ENCODE measurements around the gene KCNQ1. TPM values are rescaled to one million over a fixed set of nuclear protein-coding genes. Genes with fewer than 3 reads are reported as not detected.

The KCNQ1 gene
- total and polyA plus RNA-seq, 2 experiments from 2014 or later: 0.45 to 0.87 TPM

DNA sequence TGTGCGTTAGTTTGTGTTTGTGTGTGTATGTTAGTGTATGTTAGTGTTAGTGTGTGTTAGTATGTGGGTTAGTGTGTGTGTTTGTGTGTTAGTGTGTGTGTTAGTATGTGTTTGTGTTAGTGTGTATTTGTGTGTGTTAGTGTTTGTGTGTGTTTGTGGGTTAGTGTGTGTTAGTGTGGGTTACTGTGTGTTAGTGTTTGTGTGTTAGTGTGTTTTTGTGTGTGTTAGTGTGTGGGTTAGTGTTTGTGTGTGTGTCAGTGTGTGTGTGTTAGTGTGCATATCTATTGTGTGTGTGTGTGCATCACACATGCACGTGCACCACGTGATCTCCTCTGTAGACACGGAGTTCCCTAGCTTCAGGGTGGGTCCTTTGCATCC is 139.6 kb downstream of the KCNQ1 start:
- TF ChIP-seq EZH2phosphoT487 (IDR thresholded peaks at IDR 0.05; ENCODE audit: unreplicated experiment): no peak
- TF ChIP-seq NANOG (IDR thresholded peaks at IDR 0.05; ENCODE audit: borderline replicate concordance): no peak
- TF ChIP-seq POLR2AphosphoS5 (IDR thresholded peaks at IDR 0.05; ENCODE audit: low read depth): no peak
- TF ChIP-seq CREB1 (CRISPR knock-in tag; IDR thresholded peaks at IDR 0.05; ENCODE audit: low read depth): no peak
- TF ChIP-seq ZNF114 (CRISPR knock-in tag; IDR thresholded peaks at IDR 0.05): no peak
- TF ChIP-seq, protein P1, sequence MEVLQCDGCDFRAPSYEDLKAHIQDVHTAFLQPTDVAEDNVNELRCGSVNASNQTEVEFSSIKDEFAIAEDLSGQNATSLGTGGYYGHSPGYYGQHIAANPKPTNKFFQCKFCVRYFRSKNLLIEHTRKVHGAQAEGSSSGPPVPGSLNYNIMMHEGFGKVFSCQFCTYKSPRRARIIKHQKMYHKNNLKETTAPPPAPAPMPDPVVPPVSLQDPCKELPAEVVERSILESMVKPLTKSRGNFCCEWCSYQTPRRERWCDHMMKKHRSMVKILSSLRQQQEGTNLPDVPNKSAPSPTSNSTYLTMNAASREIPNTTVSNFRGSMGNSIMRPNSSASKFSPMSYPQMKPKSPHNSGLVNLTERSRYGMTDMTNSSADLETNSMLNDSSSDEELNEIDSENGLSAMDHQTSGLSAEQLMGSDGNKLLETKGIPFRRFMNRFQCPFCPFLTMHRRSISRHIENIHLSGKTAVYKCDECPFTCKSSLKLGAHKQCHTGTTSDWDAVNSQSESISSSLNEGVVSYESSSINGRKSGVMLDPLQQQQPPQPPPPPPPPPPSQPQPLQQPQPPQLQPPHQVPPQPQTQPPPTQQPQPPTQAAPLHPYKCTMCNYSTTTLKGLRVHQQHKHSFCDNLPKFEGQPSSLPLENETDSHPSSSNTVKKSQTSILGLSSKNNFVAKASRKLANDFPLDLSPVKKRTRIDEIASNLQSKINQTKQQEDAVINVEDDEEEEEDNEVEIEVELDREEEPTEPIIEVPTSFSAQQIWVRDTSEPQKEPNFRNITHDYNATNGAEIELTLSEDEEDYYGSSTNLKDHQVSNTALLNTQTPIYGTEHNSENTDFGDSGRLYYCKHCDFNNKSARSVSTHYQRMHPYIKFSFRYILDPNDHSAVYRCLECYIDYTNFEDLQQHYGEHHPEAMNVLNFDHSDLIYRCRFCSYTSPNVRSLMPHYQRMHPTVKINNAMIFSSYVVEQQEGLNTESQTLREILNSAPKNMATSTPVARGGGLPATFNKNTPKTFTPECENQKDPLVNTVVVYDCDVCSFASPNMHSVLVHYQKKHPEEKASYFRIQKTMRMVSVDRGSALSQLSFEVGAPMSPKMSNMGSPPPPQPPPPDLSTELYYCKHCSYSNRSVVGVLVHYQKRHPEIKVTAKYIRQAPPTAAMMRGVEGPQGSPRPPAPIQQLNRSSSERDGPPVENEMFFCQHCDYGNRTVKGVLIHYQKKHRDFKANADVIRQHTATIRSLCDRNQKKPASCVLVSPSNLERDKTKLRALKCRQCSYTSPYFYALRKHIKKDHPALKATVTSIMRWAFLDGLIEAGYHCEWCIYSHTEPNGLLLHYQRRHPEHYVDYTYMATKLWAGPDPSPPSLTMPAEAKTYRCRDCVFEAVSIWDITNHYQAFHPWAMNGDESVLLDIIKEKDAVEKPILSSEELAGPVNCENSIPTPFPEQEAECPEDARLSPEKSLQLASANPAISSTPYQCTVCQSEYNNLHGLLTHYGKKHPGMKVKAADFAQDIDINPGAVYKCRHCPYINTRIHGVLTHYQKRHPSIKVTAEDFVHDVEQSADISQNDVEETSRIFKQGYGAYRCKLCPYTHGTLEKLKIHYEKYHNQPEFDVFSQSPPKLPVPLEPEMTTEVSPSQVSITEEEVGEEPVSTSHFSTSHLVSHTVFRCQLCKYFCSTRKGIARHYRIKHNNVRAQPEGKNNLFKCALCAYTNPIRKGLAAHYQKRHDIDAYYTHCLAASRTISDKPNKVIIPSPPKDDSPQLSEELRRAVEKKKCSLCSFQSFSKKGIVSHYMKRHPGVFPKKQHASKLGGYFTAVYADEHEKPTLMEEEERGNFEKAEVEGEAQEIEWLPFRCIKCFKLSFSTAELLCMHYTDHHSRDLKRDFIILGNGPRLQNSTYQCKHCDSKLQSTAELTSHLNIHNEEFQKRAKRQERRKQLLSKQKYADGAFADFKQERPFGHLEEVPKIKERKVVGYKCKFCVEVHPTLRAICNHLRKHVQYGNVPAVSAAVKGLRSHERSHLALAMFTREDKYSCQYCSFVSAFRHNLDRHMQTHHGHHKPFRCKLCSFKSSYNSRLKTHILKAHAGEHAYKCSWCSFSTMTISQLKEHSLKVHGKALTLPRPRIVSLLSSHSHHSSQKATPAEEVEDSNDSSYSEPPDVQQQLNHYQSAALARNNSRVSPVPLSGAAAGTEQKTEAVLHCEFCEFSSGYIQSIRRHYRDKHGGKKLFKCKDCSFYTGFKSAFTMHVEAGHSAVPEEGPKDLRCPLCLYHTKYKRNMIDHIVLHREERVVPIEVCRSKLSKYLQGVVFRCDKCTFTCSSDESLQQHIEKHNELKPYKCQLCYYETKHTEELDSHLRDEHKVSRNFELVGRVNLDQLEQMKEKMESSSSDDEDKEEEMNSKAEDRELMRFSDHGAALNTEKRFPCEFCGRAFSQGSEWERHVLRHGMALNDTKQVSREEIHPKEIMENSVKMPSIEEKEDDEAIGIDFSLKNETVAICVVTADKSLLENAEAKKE (CRISPR knock-in tag; IDR thresholded peaks at IDR 0.05): no peak
- no peak for TF ChIP-seq ZNF331 (CRISPR knock-in tag; IDR thresholded peaks at IDR 0.05; ENCODE audit: low read depth)
- no peak for TF ChIP-seq STAT1 (IDR thresholded peaks at IDR 0.05; ENCODE audit: unreplicated experiment)
- TF ChIP-seq CTCF (conservative IDR thresholded peaks at IDR 0.05; ENCODE audit: low read depth in 2 of 2): no peak
- TF ChIP-seq, protein P2, sequence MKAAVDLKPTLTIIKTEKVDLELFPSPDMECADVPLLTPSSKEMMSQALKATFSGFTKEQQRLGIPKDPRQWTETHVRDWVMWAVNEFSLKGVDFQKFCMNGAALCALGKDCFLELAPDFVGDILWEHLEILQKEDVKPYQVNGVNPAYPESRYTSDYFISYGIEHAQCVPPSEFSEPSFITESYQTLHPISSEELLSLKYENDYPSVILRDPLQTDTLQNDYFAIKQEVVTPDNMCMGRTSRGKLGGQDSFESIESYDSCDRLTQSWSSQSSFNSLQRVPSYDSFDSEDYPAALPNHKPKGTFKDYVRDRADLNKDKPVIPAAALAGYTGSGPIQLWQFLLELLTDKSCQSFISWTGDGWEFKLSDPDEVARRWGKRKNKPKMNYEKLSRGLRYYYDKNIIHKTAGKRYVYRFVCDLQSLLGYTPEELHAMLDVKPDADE (IDR thresholded peaks at IDR 0.05): no peak
- TF ChIP-seq, protein P3, sequence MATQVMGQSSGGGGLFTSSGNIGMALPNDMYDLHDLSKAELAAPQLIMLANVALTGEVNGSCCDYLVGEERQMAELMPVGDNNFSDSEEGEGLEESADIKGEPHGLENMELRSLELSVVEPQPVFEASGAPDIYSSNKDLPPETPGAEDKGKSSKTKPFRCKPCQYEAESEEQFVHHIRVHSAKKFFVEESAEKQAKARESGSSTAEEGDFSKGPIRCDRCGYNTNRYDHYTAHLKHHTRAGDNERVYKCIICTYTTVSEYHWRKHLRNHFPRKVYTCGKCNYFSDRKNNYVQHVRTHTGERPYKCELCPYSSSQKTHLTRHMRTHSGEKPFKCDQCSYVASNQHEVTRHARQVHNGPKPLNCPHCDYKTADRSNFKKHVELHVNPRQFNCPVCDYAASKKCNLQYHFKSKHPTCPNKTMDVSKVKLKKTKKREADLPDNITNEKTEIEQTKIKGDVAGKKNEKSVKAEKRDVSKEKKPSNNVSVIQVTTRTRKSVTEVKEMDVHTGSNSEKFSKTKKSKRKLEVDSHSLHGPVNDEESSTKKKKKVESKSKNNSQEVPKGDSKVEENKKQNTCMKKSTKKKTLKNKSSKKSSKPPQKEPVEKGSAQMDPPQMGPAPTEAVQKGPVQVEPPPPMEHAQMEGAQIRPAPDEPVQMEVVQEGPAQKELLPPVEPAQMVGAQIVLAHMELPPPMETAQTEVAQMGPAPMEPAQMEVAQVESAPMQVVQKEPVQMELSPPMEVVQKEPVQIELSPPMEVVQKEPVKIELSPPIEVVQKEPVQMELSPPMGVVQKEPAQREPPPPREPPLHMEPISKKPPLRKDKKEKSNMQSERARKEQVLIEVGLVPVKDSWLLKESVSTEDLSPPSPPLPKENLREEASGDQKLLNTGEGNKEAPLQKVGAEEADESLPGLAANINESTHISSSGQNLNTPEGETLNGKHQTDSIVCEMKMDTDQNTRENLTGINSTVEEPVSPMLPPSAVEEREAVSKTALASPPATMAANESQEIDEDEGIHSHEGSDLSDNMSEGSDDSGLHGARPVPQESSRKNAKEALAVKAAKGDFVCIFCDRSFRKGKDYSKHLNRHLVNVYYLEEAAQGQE (IDR thresholded peaks at IDR 0.05; ENCODE audit: unreplicated experiment): no peak
- TF ChIP-seq JUNB (IDR thresholded peaks at IDR 0.05; ENCODE audit: unreplicated experiment): no peak
- Histone ChIP-seq H3K4me1 (ENCODE audit: insufficient read depth) (no peaks in the 10 kb centered on the region), H3K9me2 (ENCODE audit: insufficient read depth) (no peaks in the 10 kb centered on the region), H3K27me3 (ENCODE audit: insufficient read depth) (peaks cover 54% of the 10 kb centered on the region), H3F3A (replicated peaks; ENCODE audit: low read depth) (no peaks in the 10 kb centered on the region), H2AFZ (no peak overlapping the region), H3K4me3 (no peak overlapping the region), H3K4me2 (no peak overlapping the region), H3K79me2 (replicated peaks; ENCODE audit: insufficient read depth) (no peaks in the 10 kb centered on the region), H4K20me1 (replicated peaks; ENCODE audit: insufficient read depth) (no peaks in the 10 kb centered on the region), H3K36me3 (ENCODE audit: insufficient read depth) (no peaks in the 10 kb centered on the region), H3K27ac (ENCODE audit: low read depth) (no peak overlapping the region)
- H3K27ac Mint-ChIP-seq: no peak overlapping the region
- H3K27me3 Mint-ChIP-seq (ENCODE audit: insufficient read depth, low read depth, poor library complexity): peaks cover 59% of the 10 kb centered on the region
- no peaks in the 10 kb centered on the region for H3K9me3 Mint-ChIP-seq
- ATAC-seq: no peak
- no peak overlapping the region for H3K4me3 Mint-ChIP-seq
- DNase-seq (ENCODE audit: low spot score): no peak
- H3K36me3 Mint-ChIP-seq (ENCODE audit: low read depth): no peaks in the 10 kb centered on the region
- H3K4me1 Mint-ChIP-seq: no peaks in the 10 kb centered on the region

Data from GM23338 (cell line).